Large intestine (tissue), 3 donors: ENCODE measurements around the gene JAKMIP1. TPM values are rescaled to one million over a fixed set of nuclear protein-coding genes. Genes with fewer than 3 reads are reported as not detected.

Experiments used
- DNase-seq, 2 donors: peaks; one replicate each; pipeline versions ENCODE4 v3.0.0 to v3.0.0-alpha.2; 2013
- H3K27ac ChIP-seq: one replicate; pipeline ENCODE4 v1.5.1; 2013; ENCODE audit warnings: low read length
- H3K27me3 ChIP-seq: 2 replicates; pipeline ENCODE4 v1.6.1; 2013; ENCODE audit warnings: low read length; ENCODE audit not compliant: control insufficient read depth, insufficient read depth
- H3K36me3 ChIP-seq: 2 replicates; pipeline ENCODE4 v1.6.1; 2013; ENCODE audit warnings: low read length; ENCODE audit not compliant: control insufficient read depth, insufficient read depth
- H3K4me1 ChIP-seq: one replicate; pipeline ENCODE4 v1.6.1; 2013; ENCODE audit warnings: low read length; ENCODE audit not compliant: control insufficient read depth, insufficient read depth
- H3K4me3 ChIP-seq: one replicate; pipeline ENCODE4 v1.5.1; 2013; ENCODE audit warnings: low read length
- H3K9me3 ChIP-seq: one replicate; pipeline ENCODE4 v1.6.1; 2013; ENCODE audit warnings: mild to moderate bottlenecking, low read depth, low read length, moderate library complexity; ENCODE audit not compliant: control insufficient read depth
- WGBS: methylation state at CpG from one replicate; pipeline ENCODE4 v1.1.5; 2013; ENCODE audit warnings: low lambda C conversion rate; ENCODE audit not compliant: insufficient coverage; 5-methylcytosine and 5-hydroxymethylcytosine counted together
- polyA plus RNA-seq: library from polyadenylated mRNA; unstranded; fragments of 120-200 nt; gene quantifications from one replicate; pipeline ENCODE4 v1.2.1, GENCODE V29; 2013

JAKMIP1 gene
- polyA plus RNA-seq, 1 donor: 2.1 TPM

- no CpG with 5 or more reads among the region's 21 CpGs for WGBS
- no peaks in the 10 kb centered on the region for H3K27me3 ChIP-seq
- no peak overlapping the region for H3K27ac ChIP-seq
- H3K9me3 ChIP-seq: no peaks in the 10 kb centered on the region
- no peak for DNase-seq
- H3K36me3 ChIP-seq: no peaks in the 10 kb centered on the region
- no peak overlapping the region for H3K4me3 ChIP-seq
- no peaks in the 10 kb centered on the region for H3K4me1 ChIP-seq
These were observed 157.9 kb downstream of the JAKMIP1 start for GRCh38 chr4:6042293-6043063.

- no CpG with 5 or more reads among the region's 5 CpGs for WGBS
These were observed 158.5 kb downstream of the JAKMIP1 start for GRCh38 chr4:6041800-6042199.

GRCh38 chr4:6038711-6039110 lies 161.6 kb downstream of the JAKMIP1 start:
- Histone ChIP-seq H3K9me3 (no peaks in the 10 kb centered on the region), H3K27ac (no peak overlapping the region), H3K4me1 (no peaks in the 10 kb centered on the region), H3K36me3 (no peaks in the 10 kb centered on the region), H3K27me3 (no peaks in the 10 kb centered on the region), H3K4me3 (no peak overlapping the region)
- no CpG with 5 or more reads among the region's 8 CpGs for WGBS
- no peak for DNase-seq

More at GRCh38 chr4:6041800-6042199, 158.5 kb downstream of the JAKMIP1 start:
- no peak overlapping the region for H3K4me3 ChIP-seq
- H3K27ac ChIP-seq: no peak overlapping the region
- DNase-seq: no peak
- H3K27me3 ChIP-seq: no peaks in the 10 kb centered on the region
- no peaks in the 10 kb centered on the region for H3K9me3 ChIP-seq
- no peaks in the 10 kb centered on the region for H3K36me3 ChIP-seq
- H3K4me1 ChIP-seq: no peaks in the 10 kb centered on the region

- Histone ChIP-seq H3K9me3 (no peaks in the 10 kb centered on the region), H3K4me1 (no peaks in the 10 kb centered on the region), H3K36me3 (no peaks in the 10 kb centered on the region), H3K4me3 (no peak overlapping the region), H3K27me3 (no peaks in the 10 kb centered on the region), H3K27ac (no peak overlapping the region)
- WGBS: no CpG with 5 or more reads among the region's 16 CpGs
- DNase-seq: no peak
These were observed 164.6 kb downstream of the JAKMIP1 start for GRCh38 chr4:6035786-6036185.

- DNase-seq: no peak
- Histone ChIP-seq H3K4me3 (no peak overlapping the region), H3K27ac (no peak overlapping the region), H3K36me3 (no peaks in the 10 kb centered on the region), H3K27me3 (no peaks in the 10 kb centered on the region), H3K9me3 (no peaks in the 10 kb centered on the region), H3K4me1 (no peaks in the 10 kb centered on the region)
- 100% methylated on average over 2 of the region's 4 CpGs for WGBS
These were observed 167.0 kb downstream of the JAKMIP1 start for GRCh38 chr4:6033381-6033780.

- no peaks in the 10 kb centered on the region for H3K27me3 ChIP-seq
- H3K4me3 ChIP-seq: no peak overlapping the region
- no peaks in the 10 kb centered on the region for H3K4me1 ChIP-seq
- H3K9me3 ChIP-seq: no peaks in the 10 kb centered on the region
- no peak overlapping the region for H3K27ac ChIP-seq
- H3K36me3 ChIP-seq: no peaks in the 10 kb centered on the region
- WGBS: no CpG with 5 or more reads among the region's 11 CpGs
- DNase-seq: no peak
These were observed 167.8 kb downstream of the JAKMIP1 start for GRCh38 chr4:6032249-6033244.

- no peak overlapping the region for H3K27ac ChIP-seq
- WGBS: no CpG with 5 or more reads among the region's 5 CpGs
- no peaks in the 10 kb centered on the region for H3K9me3 ChIP-seq
- H3K27me3 ChIP-seq: no peaks in the 10 kb centered on the region
- no peaks in the 10 kb centered on the region for H3K36me3 ChIP-seq
- H3K4me1 ChIP-seq: no peaks in the 10 kb centered on the region
- no peak overlapping the region for H3K4me3 ChIP-seq
- no peak for DNase-seq
These were observed 168.5 kb downstream of the JAKMIP1 start for GRCh38 chr4:6031846-6032245.

- Histone ChIP-seq H3K4me1 (no peaks in the 10 kb centered on the region), H3K27me3 (no peaks in the 10 kb centered on the region), H3K4me3 (no peak overlapping the region), H3K36me3 (no peaks in the 10 kb centered on the region), H3K27ac (no peak overlapping the region), H3K9me3 (no peaks in the 10 kb centered on the region)
- WGBS: no CpG with 5 or more reads among the region's 7 CpGs
- DNase-seq: no peak
These were observed 169.7 kb downstream of the JAKMIP1 start for GRCh38 chr4:6030679-6031078.

- DNase-seq: no peak
- H3K36me3 ChIP-seq: no peaks in the 10 kb centered on the region
- H3K9me3 ChIP-seq: no peaks in the 10 kb centered on the region
- H3K27ac ChIP-seq: no peak overlapping the region
- 100% methylated on average over 2 of the region's 6 CpGs for WGBS
- no peak overlapping the region for H3K4me3 ChIP-seq
- H3K27me3 ChIP-seq: no peaks in the 10 kb centered on the region
- no peaks in the 10 kb centered on the region for H3K4me1 ChIP-seq
These were observed 171.1 kb downstream of the JAKMIP1 start for GRCh38 chr4:6029254-6029653.

- Histone ChIP-seq H3K4me1 (no peaks in the 10 kb centered on the region), H3K9me3 (no peaks in the 10 kb centered on the region), H3K27ac (no peak overlapping the region), H3K27me3 (no peaks in the 10 kb centered on the region), H3K36me3 (no peaks in the 10 kb centered on the region), H3K4me3 (no peak overlapping the region)
- DNase-seq: no peak
- WGBS: no CpG with 5 or more reads among the region's 10 CpGs
These were observed 172.2 kb downstream of the JAKMIP1 start for GRCh38 chr4:6028168-6028567.
